ENCODE data around the gene UAP1L1. TPM values are rescaled to one million over a fixed set of nuclear protein-coding genes. Genes with fewer than 3 reads are reported as not detected.

Gene UAP1L1
- total and polyA plus RNA-seq, 9 of the 15 experiments (the other 6 are each of a cell fraction or from before 2014, with no cell fraction given) = 0.20 to 8.6 (median 3.7) TPM

DNA sequence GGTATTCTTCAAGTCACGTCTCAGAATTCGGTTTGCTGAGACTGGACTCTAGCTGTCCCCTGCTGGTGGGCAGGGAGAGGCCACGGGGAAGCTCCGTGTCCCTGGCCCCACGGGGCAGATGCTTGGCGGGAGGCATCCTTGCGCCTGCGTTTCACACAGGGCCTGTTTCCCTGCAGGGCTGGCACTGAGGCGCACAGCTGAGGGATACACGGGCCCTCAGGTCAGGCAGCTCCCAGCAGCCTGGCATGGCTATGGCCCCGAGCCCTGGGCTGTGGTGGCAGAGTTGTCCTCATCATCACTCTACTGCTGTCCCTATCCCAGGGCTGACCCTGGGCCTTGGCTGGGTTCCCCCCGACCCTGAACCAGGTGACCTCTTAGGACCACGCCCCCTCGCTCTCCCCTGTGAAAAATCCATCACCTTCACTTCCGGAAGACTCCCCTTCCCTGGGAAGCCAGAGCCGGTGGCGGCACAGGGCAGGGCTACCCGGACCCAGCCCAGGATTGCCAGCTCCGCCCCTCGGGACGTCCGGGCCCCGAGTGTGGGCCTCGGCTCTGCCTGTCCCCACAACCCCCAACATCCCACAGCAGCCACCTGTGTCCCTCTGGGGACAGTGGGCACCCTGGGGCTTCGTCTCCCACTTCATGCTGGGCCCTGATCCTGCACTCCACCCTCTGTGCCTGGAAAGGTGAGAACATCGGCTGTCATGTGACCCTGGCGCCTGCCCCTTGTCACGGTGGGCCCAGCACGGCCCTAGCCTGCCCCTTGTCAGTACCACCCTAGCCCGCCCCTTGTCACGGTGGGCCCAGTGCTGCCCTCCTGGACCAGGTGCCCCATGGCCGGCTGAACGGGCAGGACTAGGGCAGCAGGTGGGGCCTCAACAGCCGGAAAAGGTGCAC, 32.2 kb downstream of the UAP1L1 start (continued):
- TF ChIP-seq, protein P1, sequence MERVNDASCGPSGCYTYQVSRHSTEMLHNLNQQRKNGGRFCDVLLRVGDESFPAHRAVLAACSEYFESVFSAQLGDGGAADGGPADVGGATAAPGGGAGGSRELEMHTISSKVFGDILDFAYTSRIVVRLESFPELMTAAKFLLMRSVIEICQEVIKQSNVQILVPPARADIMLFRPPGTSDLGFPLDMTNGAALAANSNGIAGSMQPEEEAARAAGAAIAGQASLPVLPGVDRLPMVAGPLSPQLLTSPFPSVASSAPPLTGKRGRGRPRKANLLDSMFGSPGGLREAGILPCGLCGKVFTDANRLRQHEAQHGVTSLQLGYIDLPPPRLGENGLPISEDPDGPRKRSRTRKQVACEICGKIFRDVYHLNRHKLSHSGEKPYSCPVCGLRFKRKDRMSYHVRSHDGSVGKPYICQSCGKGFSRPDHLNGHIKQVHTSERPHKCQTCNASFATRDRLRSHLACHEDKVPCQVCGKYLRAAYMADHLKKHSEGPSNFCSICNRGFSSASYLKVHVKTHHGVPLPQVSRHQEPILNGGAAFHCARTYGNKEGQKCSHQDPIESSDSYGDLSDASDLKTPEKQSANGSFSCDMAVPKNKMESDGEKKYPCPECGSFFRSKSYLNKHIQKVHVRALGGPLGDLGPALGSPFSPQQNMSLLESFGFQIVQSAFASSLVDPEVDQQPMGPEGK (CRISPR knock-in tag; IDR thresholded peaks at IDR 0.05; ENCODE audit: borderline replicate concordance) = no peak

DNA sequence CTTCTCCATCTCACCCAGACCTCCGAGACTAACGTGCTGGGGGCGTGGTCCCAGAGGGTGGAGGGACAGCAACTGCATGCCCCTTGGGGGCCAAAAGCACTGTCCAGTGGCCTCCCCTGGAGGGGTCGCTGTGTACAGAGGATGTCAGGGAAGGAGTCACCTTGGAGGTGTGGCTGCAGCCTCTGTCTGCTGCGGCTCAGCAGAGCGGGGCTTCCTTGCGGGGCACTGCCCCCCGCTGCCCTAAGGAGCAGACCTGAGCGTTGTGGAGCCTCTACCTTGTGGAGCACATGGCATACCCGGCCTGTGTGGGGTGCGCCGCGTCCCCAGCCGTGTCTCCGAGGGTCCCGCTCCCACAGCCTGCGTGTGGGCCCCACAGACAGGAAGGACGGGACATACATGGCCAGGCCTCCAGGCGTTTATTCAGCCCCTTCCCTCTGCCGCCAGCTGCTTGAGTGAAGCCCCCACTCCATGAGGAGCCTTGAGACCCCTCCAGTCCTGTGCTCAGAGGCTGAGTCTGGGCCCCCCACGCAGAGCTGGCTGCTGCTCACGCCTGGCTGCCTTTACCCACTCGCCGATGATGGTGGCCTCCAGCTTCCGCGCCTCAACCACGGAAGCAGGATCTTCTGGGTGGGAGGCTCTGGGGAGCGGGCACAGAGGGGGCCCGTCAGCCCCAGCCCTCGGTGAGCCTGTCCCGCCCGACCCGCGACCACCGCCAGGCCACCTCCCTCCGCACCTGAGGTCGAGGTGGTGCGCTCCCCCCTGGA, 33.0 kb downstream of the UAP1L1 start:
- in situ Hi-C loops (cut with MboI) = no loop called here
- WGBS (ENCODE audit: insufficient coverage, low coverage, missing lambda C conversion rate) = 90% methylated on average over 24 of the region's 38 CpGs
- DNase-seq (ENCODE audit: extremely low read depth in 1 of 4, low spot score in 3 of 4) (peak in 1 of 4 experiments; percentile 19), ATAC-seq (no peak), FAIRE-seq (no peak)
- Histone ChIP-seq H2AFZ (ENCODE audit: low read depth, low read length) (no peak overlapping the region), H3K27ac (ENCODE audit: extremely low read depth, low read depth, low read length) (no peak overlapping the region), H3K79me2 (ENCODE audit: control insufficient read depth, insufficient read depth, low read length) (peaks cover 26% of the 10 kb centered on the region), H3K9me3 (replicated peaks; ENCODE audit: control insufficient read depth, insufficient read depth, low read depth, low read length) (no peaks in the 10 kb centered on the region), H3K4me1 (replicated peaks in 1 of 2; ENCODE audit: control insufficient read depth in 2 of 2, insufficient read depth in 2 of 2, low read length in 2 of 2) (peaks cover 5 to 79% of the 10 kb centered on the region in 2 experiments; a peak in 4 of 5 replicates), H3K36me3 (ENCODE audit: control insufficient read depth, insufficient read depth, low read length) (peaks cover 82% of the 10 kb centered on the region; the same call in 2 of the 3 replicates), H3K4me2 (ENCODE audit: insufficient read depth, low read length) (no peak overlapping the region), H3K4me3 (no peak overlapping the region), H3K9ac (ENCODE audit: insufficient read depth in 1 of 2, low read depth in 2 of 2, low read length in 2 of 2) (peak overlapping the region in 1 of 2 experiments; percentile 28; a peak in 1 of 4 replicates), H4K20me1 (replicated peaks; ENCODE audit: control insufficient read depth, insufficient read depth, low read length) (no peaks in the 10 kb centered on the region), H3K9me1 (ENCODE audit: control insufficient read depth, insufficient read depth, low read length) (no peaks in the 10 kb centered on the region), H3K27me3 (ENCODE audit: control insufficient read depth in 2 of 2, insufficient read depth in 2 of 2, low read length in 2 of 2) (no peaks in the 10 kb centered on the region)
- POLR2A ChIA-PET = interaction anchor here (0.6 kb wide), 1 partner anchor 19 kb away, joined by 4 read pairs; no protein-coding TSS in a partner anchor
- TF ChIP-seq POLR2A (conservative IDR thresholded peaks at IDR 0.05) (peak; percentile 8; the same call in 1 of the 2 replicates), ETS2 (tag; IDR thresholded peaks at IDR 0.05; ENCODE audit: borderline replicate concordance, poor library complexity, severe bottlenecking) (no peak), HLTF (IDR thresholded peaks at IDR 0.05) (no peak), RBFOX2 (IDR thresholded peaks at IDR 0.05; ENCODE audit: low read depth, low read length) (peak; percentile 53), ZFPM2 (CRISPR knock-in tag; IDR thresholded peaks at IDR 0.05) (no peak), POLR2G (IDR thresholded peaks at IDR 0.05; ENCODE audit: low read depth, low read length) (peak; percentile 67), PHF8 (IDR thresholded peaks at IDR 0.05; ENCODE audit: borderline replicate concordance, low read length) (no peak), SMAD1 (IDR thresholded peaks at IDR 0.05; ENCODE audit: low read depth, low read length, partially characterized antibody) (no peak)
- TF ChIP-seq, protein P2, sequence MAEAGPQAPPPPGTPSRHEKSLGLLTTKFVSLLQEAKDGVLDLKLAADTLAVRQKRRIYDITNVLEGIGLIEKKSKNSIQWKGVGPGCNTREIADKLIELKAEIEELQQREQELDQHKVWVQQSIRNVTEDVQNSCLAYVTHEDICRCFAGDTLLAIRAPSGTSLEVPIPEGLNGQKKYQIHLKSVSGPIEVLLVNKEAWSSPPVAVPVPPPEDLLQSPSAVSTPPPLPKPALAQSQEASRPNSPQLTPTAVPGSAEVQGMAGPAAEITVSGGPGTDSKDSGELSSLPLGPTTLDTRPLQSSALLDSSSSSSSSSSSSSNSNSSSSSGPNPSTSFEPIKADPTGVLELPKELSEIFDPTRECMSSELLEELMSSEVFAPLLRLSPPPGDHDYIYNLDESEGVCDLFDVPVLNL (CRISPR knock-in tag; IDR thresholded peaks at IDR 0.05; ENCODE audit: low read depth) = no peak
- BruUV-seq (replicated peaks) = no TSS peak
- intact Hi-C loops (cut with micrococcal nuclease) = no loop called here
- CTCF ChIA-PET (ENCODE audit: low intra/inter-chr PET ratio) = no interaction called here

Data from K562 (cell line).